ENCODE results near the gene CFAP99. TPM values are rescaled to one million over a fixed set of nuclear protein-coding genes. Genes with fewer than 3 reads are reported as not detected.

CFAP99 gene
- total and polyA plus RNA-seq, 2 of the 8 experiments (the other 6 are each of a cell fraction or from before 2014, with no cell fraction given), result not detected

- TF ChIP-seq CHD7 (IDR thresholded peaks at IDR 0.05; ENCODE audit: insufficient replicate concordance, low read length), result no peak
- TF ChIP-seq SP2 (IDR thresholded peaks at IDR 0.05; ENCODE audit: low read length), result no peak
- no peak for TF ChIP-seq RBBP5 (IDR thresholded peaks at IDR 0.05; ENCODE audit: borderline replicate concordance, low read depth, low read length)
- TF ChIP-seq, protein P1, sequence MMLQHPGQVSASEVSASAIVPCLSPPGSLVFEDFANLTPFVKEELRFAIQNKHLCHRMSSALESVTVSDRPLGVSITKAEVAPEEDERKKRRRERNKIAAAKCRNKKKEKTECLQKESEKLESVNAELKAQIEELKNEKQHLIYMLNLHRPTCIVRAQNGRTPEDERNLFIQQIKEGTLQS (IDR thresholded peaks at IDR 0.05; ENCODE audit: insufficient read depth, low read depth, low read length), result no peak
- TF ChIP-seq SUZ12 (IDR thresholded peaks at IDR 0.05; ENCODE audit: low read length), result no peak
- TF ChIP-seq SRF (IDR thresholded peaks at IDR 0.05; ENCODE audit: low read depth, low read length), result no peak
- no peak for TF ChIP-seq GTF2F1 (IDR thresholded peaks at IDR 0.05; ENCODE audit: borderline replicate concordance, low read depth, low read length)
- TF ChIP-seq, protein P2, sequence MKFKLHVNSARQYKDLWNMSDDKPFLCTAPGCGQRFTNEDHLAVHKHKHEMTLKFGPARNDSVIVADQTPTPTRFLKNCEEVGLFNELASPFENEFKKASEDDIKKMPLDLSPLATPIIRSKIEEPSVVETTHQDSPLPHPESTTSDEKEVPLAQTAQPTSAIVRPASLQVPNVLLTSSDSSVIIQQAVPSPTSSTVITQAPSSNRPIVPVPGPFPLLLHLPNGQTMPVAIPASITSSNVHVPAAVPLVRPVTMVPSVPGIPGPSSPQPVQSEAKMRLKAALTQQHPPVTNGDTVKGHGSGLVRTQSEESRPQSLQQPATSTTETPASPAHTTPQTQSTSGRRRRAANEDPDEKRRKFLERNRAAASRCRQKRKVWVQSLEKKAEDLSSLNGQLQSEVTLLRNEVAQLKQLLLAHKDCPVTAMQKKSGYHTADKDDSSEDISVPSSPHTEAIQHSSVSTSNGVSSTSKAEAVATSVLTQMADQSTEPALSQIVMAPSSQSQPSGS (IDR thresholded peaks at IDR 0.05; ENCODE audit: low read length), result no peak
- TF ChIP-seq, protein P3, sequence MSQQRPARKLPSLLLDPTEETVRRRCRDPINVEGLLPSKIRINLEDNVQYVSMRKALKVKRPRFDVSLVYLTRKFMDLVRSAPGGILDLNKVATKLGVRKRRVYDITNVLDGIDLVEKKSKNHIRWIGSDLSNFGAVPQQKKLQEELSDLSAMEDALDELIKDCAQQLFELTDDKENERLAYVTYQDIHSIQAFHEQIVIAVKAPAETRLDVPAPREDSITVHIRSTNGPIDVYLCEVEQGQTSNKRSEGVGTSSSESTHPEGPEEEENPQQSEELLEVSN (IDR thresholded peaks at IDR 0.05), result no peak
Observed at GRCh38 chr4:2383760-2384159, 35.0 kb upstream of the CFAP99 start (continued).

All from H1 (cell line).